MM.1S (cell line): ENCODE results near the gene MYO9B.

Source experiments
- DNase-seq: peaks from one replicate; pipeline ENCODE4 v3.0.0-alpha.2; 2015
- H2AFZ ChIP-seq: fragments of 300-600 bp; sonication (generic); 2 replicates; pipeline ENCODE4 v1.6.0; 2016; ENCODE audit warnings: antibody characterized with exemption, low read length
- H3F3A ChIP-seq: fragments of 300-600 bp; sonication (generic); 2 replicates; pipeline ENCODE4 v1.6.1; 2016; ENCODE audit warnings: mild to moderate bottlenecking, antibody characterized with exemption, low read length, moderate library complexity, mixed read lengths; ENCODE audit not compliant: insufficient read depth
- H3K27ac ChIP-seq: fragments of 300-600 bp; sonication (generic); 2 replicates; pipeline ENCODE4 v1.5.1; 2016; ENCODE audit warnings: mild to moderate bottlenecking, low read length
- H3K27me3 ChIP-seq: fragments of 300-600 bp; sonication (generic); replicated peaks from 2 replicates; pipeline ENCODE4 v1.6.0; 2016; ENCODE audit warnings: low read length; ENCODE audit not compliant: insufficient read depth
- H3K36me3 ChIP-seq: fragments of 300-600 bp; sonication (generic); replicated peaks from 2 replicates; pipeline ENCODE4 v1.6.1; 2016; ENCODE audit warnings: mild to moderate bottlenecking, low read length, mixed read lengths; ENCODE audit not compliant: insufficient read depth
- H3K4me1 ChIP-seq: fragments of 300-600 bp; sonication (generic); 2 replicates; pipeline ENCODE4 v1.6.1; 2016; ENCODE audit warnings: low read length, mixed read lengths
- H3K4me2 ChIP-seq: fragments of 300-600 bp; sonication (generic); 2 replicates; pipeline ENCODE4 v1.6.0; 2016; ENCODE audit warnings: low read depth, low read length
- H3K4me3 ChIP-seq: fragments of 300-600 bp; sonication (generic); 2 replicates; pipeline ENCODE4 v1.5.1; 2016; ENCODE audit warnings: low read length, mixed read lengths
- H3K79me2 ChIP-seq: fragments of 300-600 bp; sonication (generic); 2 replicates; pipeline ENCODE4 v1.6.1; 2016; ENCODE audit warnings: mixed run types, low read length, mixed read lengths
- H3K9ac ChIP-seq: fragments of 300-600 bp; sonication (generic); 2 replicates; pipeline ENCODE4 v1.6.1; 2016; ENCODE audit warnings: low read length, mixed read lengths
- H3K9me2 ChIP-seq: fragments of 300-600 bp; sonication (generic); replicated peaks from 2 replicates; pipeline ENCODE4 v1.6.1; 2016; ENCODE audit warnings: mild to moderate bottlenecking, low read length, mixed read lengths; ENCODE audit not compliant: insufficient read depth
- H3K9me3 ChIP-seq: fragments of 300-600 bp; sonication (generic); replicated peaks from 2 replicates; pipeline ENCODE4 v1.6.1; 2016; ENCODE audit warnings: mild to moderate bottlenecking, low read length, mixed read lengths; ENCODE audit not compliant: insufficient read depth
- H4K20me1 ChIP-seq: fragments of 300-600 bp; sonication (generic); 2 replicates; pipeline ENCODE4 v1.6.1; 2016; ENCODE audit warnings: mild to moderate bottlenecking, low read length, moderate library complexity, mixed read lengths; ENCODE audit not compliant: insufficient read depth
- CTCF ChIP-seq: fragments of 300-600 bp; sonication (generic); IDR thresholded peaks from 2 replicates; pipeline ENCODE4 v1.5.1; 2016; ENCODE audit warnings: antibody characterized with exemption, low read length, mixed read lengths
- EZH2 ChIP-seq: fragments of 300-600 bp; sonication (generic); optimal IDR thresholded peaks from 2 replicates; pipeline ENCODE3; 2017; ENCODE audit warnings: low read depth, mild to moderate bottlenecking, antibody characterized with exemption, low read length, mixed read lengths
- EZH2phosphoT487 ChIP-seq: fragments of 300-600 bp; sonication (generic); IDR thresholded peaks from 2 replicates; pipeline ENCODE4 v1.6.1; 2018; ENCODE audit warnings: antibody characterized with exemption, low read length

Gene MYO9B

GRCh38 chr19:17197666-17198065 lies 122.1 kb downstream of the MYO9B start:
- no peaks in the 10 kb centered on the region for H3K4me1 ChIP-seq
- no peaks in the 10 kb centered on the region for H3K36me3 ChIP-seq
- H4K20me1 ChIP-seq: no peaks in the 10 kb centered on the region
- no peak overlapping the region for H3K4me2 ChIP-seq
- H3K27me3 ChIP-seq: no peaks in the 10 kb centered on the region
- TF ChIP-seq CTCF (no peak), EZH2phosphoT487 (no peak), EZH2 (no peak)
- H2AFZ ChIP-seq: no peak overlapping the region
- H3K27ac ChIP-seq: no peak overlapping the region
- DNase-seq: no peak
- no peaks in the 10 kb centered on the region for H3F3A ChIP-seq
- H3K79me2 ChIP-seq: no peaks in the 10 kb centered on the region
- H3K9me2 ChIP-seq: no peaks in the 10 kb centered on the region
- no peaks in the 10 kb centered on the region for H3K9me3 ChIP-seq
- H3K9ac ChIP-seq: no peak overlapping the region
- no peak overlapping the region for H3K4me3 ChIP-seq

GRCh38 chr19:17200408-17201079 lies 125.0 kb downstream of the MYO9B start:
- Histone ChIP-seq H3F3A (no peaks in the 10 kb centered on the region), H3K27me3 (no peaks in the 10 kb centered on the region), H3K36me3 (no peaks in the 10 kb centered on the region), H3K9ac (no peak overlapping the region), H3K4me3 (no peak overlapping the region), H3K9me3 (no peaks in the 10 kb centered on the region), H3K27ac (no peak overlapping the region), H2AFZ (no peak overlapping the region), H3K79me2 (no peaks in the 10 kb centered on the region), H3K4me1 (no peaks in the 10 kb centered on the region), H3K9me2 (no peaks in the 10 kb centered on the region), H3K4me2 (no peak overlapping the region), H4K20me1 (no peaks in the 10 kb centered on the region)
- no peak for DNase-seq
- TF ChIP-seq EZH2phosphoT487 (no peak), CTCF (no peak), EZH2 (no peak)

GRCh38 chr19:17202249-17202648 lies 126.7 kb downstream of the MYO9B start:
- TF ChIP-seq EZH2: no peak
- no peak for TF ChIP-seq EZH2phosphoT487
- TF ChIP-seq CTCF: no peak
- no peak overlapping the region for H3K9ac ChIP-seq
- no peaks in the 10 kb centered on the region for H3K27me3 ChIP-seq
- H2AFZ ChIP-seq: no peak overlapping the region
- no peaks in the 10 kb centered on the region for H3K9me2 ChIP-seq
- H3K36me3 ChIP-seq: no peaks in the 10 kb centered on the region
- H3K79me2 ChIP-seq: no peaks in the 10 kb centered on the region
- no peaks in the 10 kb centered on the region for H4K20me1 ChIP-seq
- H3F3A ChIP-seq: no peaks in the 10 kb centered on the region
- no peak overlapping the region for H3K4me3 ChIP-seq
- no peaks in the 10 kb centered on the region for H3K4me1 ChIP-seq
- H3K27ac ChIP-seq: no peak overlapping the region
- DNase-seq: no peak
- no peak overlapping the region for H3K4me2 ChIP-seq
- no peaks in the 10 kb centered on the region for H3K9me3 ChIP-seq
